OCI-M2 (cell line): ENCODE data around the gene CENPS.

Experiments used
- DNase-seq: peaks from one replicate; lab custom pipeline; 2025; ENCODE audit not compliant: unreplicated experiment; lab: John Stamatoyannopoulos, UW

CENPS gene

GRCh38 chr1:10489291-10490055 lies 59.2 kb downstream of the CENPS start:
- no peak for DNase-seq

- no peak for DNase-seq
Measured at GRCh38 chr1:10490286-10490970, 60.2 kb downstream of the CENPS start.
